Left hindlimb (tissue), 1 donor: ENCODE data around the gene EXOC2.
A peak's percentile ranks its signal among the peaks of the same experiment; 100 is the strongest.

Experiments used
- DNase-seq: peaks from one replicate; pipeline ENCODE4 v3.0.0-alpha.2; 2018

The EXOC2 gene

GRCh38 chr6:456358-456867 is 236.5 kb downstream of the EXOC2 start:
- DNase-seq, result no peak

GRCh38 chr6:455835-456234 is 237.1 kb downstream of the EXOC2 start:
- DNase-seq, result no peak

GRCh38 chr6:455006-455585 is 237.8 kb downstream of the EXOC2 start:
- no peak for DNase-seq

- no peak for DNase-seq
These were observed 238.6 kb downstream of the EXOC2 start for GRCh38 chr6:454148-454991.

GRCh38 chr6:453152-453551 is 239.8 kb downstream of the EXOC2 start:
- peak; percentile 62 for DNase-seq

GRCh38 chr6:452301-453067 is 240.5 kb downstream of the EXOC2 start:
- no peak for DNase-seq

GRCh38 chr6:451847-452246 is 241.1 kb downstream of the EXOC2 start:
- DNase-seq, result no peak

GRCh38 chr6:451336-451735 is 241.6 kb downstream of the EXOC2 start:
- DNase-seq, result no peak

GRCh38 chr6:449486-450419 is 243.2 kb downstream of the EXOC2 start:
- DNase-seq, result no peak

GRCh38 chr6:449057-449430 is 243.9 kb downstream of the EXOC2 start:
- DNase-seq, result no peak

GRCh38 chr6:448296-449056 is 244.5 kb downstream of the EXOC2 start:
- DNase-seq, result no peak

GRCh38 chr6:447381-448165 is 245.4 kb downstream of the EXOC2 start:
- no peak for DNase-seq

GRCh38 chr6:446418-447366 is 246.2 kb downstream of the EXOC2 start:
- DNase-seq, result no peak

GRCh38 chr6:445571-446417 is 247.1 kb downstream of the EXOC2 start:
- DNase-seq, result no peak

- DNase-seq, result no peak
These were observed 248.2 kb downstream of the EXOC2 start for GRCh38 chr6:444653-445275.

- no peak for DNase-seq
These were observed 249.2 kb downstream of the EXOC2 start for GRCh38 chr6:443621-444159.

- no peak for DNase-seq
These were observed 251.6 kb downstream of the EXOC2 start for GRCh38 chr6:441126-441920.
